ENCODE results near the gene SP100. TPM values are rescaled to one million over a fixed set of nuclear protein-coding genes. Genes with fewer than 3 reads are reported as not detected.

The SP100 gene
- total and polyA plus RNA-seq, 2 of the 8 experiments (the other 6 are each of a cell fraction or from before 2014, with no cell fraction given), result 0.06 to 1.1 TPM

- Histone ChIP-seq H3K27me3 (replicated peaks in 1 of 4; ENCODE audit: control insufficient read depth in 3 of 4, extremely low read depth in 1 of 4, insufficient read depth in 3 of 4, low read length in 3 of 4) (peaks cover 5 to 29% (median 22%) of the 10 kb centered on the region in 4 experiments), H3K4ac (replicated peaks; ENCODE audit: insufficient read length, low read depth, low read length) (no peak overlapping the region), H3K14ac (ENCODE audit: insufficient read length) (no peak overlapping the region), H3K23ac (ENCODE audit: insufficient read length) (no peak overlapping the region), H3K9ac (replicated peaks in 1 of 4; ENCODE audit: extremely low read depth in 1 of 4, low read depth in 3 of 4, low read length in 3 of 4) (no peak overlapping the region), H3K79me1 (ENCODE audit: low read depth, low read length) (no peaks in the 10 kb centered on the region), H4K91ac (replicated peaks; ENCODE audit: insufficient read length, low read length) (no peak overlapping the region), H4K5ac (ENCODE audit: insufficient read length, low read depth, low read length) (no peak overlapping the region), H3K56ac (replicated peaks; ENCODE audit: insufficient read length, low read depth, low read length) (no peak overlapping the region), H3K4me1 (replicated peaks in 1 of 4; ENCODE audit: control insufficient read depth in 3 of 4, insufficient read depth in 4 of 4, low read length in 3 of 4) (peaks cover 0 to 9% (median under 1%) of the 10 kb centered on the region in 4 experiments; a peak in 1 of 7 replicates), H3K27ac (ENCODE audit: low read depth, low read length) (no peak overlapping the region), H2BK12ac (ENCODE audit: low read depth, low read length) (no peak overlapping the region), H2AFZ (ENCODE audit: low read length) (no peak overlapping the region), H3K4me2 (ENCODE audit: insufficient read depth in 1 of 2, low read depth in 2 of 2, low read length in 2 of 2) (no peak overlapping the region), H2BK15ac (ENCODE audit: low read length) (no peak overlapping the region), H2BK20ac (ENCODE audit: low read length) (no peak overlapping the region), H3K18ac (ENCODE audit: extremely low read depth, low read length) (no peak overlapping the region), H2BK120ac (replicated peaks; ENCODE audit: low read depth, low read length) (no peak overlapping the region), H4K20me1 (replicated peaks in 1 of 2; ENCODE audit: control insufficient read depth in 1 of 2, insufficient read depth in 2 of 2, low read length in 2 of 2) (no peaks in the 10 kb centered on the region), H3K79me2 (ENCODE audit: control insufficient read depth in 1 of 2, insufficient read depth in 2 of 2, low read length in 2 of 2) (no peaks in the 10 kb centered on the region), H3K4me3 (ENCODE audit: extremely low read depth in 1 of 4, insufficient read depth in 2 of 4, low read depth in 3 of 4, low read length in 4 of 4) (no peak overlapping the region), H3K9me3 (ENCODE audit: insufficient read depth in 2 of 2, low read depth in 1 of 2, low read length in 1 of 2) (no peaks in the 10 kb centered on the region), H2BK5ac (ENCODE audit: low read depth, low read length) (no peak overlapping the region), H3K23me2 (ENCODE audit: low read depth, low read length) (peaks cover 7% of the 10 kb centered on the region; the same call in 1 of the 2 replicates), H2AK5ac (ENCODE audit: low read depth, low read length) (no peak overlapping the region), H4K8ac (ENCODE audit: extremely low read depth, insufficient read depth, low read length) (no peak overlapping the region), H3K36me3 (ENCODE audit: control insufficient read depth in 2 of 4, insufficient read depth in 4 of 4, low read length in 3 of 4) (no peaks in the 10 kb centered on the region)
- no peak for DNase-seq (ENCODE audit: low read depth in 1 of 2, low spot score in 2 of 2)
- FAIRE-seq, result no peak
- POLR2A ChIA-PET (ENCODE audit: partially characterized antibody), result no interaction called here
- CTCF ChIA-PET (ENCODE audit: partially characterized antibody), result interaction anchor here (0.6 to 1.1 kb wide), 2 partner anchors 70 to 248 kb away, joined by 3 to 5 read pairs; no protein-coding TSS in a partner anchor
- 90% methylated on average over 3 of the region's 3 CpGs; no CpG with 5 or more reads in 1 of the 2 experiments for WGBS, 2 experiments (ENCODE audit: extremely low coverage in 1 of 2, insufficient coverage in 1 of 2, insufficient read length in 1 of 2, insufficient replicate concordance in 2 of 2, low coverage in 1 of 2, low lambda C conversion rate in 2 of 2, missing lambda C conversion rate in 1 of 2)
- TF ChIP-seq SRF (IDR thresholded peaks at IDR 0.05; ENCODE audit: low read depth, low read length) (no peak), ZNF274 (IDR thresholded peaks at IDR 0.05; ENCODE audit: borderline replicate concordance, extremely low read depth, low read length) (no peak), E2F6 (IDR thresholded peaks at IDR 0.05) (no peak), CREB1 (IDR thresholded peaks at IDR 0.05) (no peak), SIX5 (IDR thresholded peaks at IDR 0.05; ENCODE audit: low read depth, low read length) (no peak), EZH2 (IDR thresholded peaks at IDR 0.05; ENCODE audit: low read depth, low read length, severe bottlenecking) (no peak), TEAD4 (IDR thresholded peaks at IDR 0.05; ENCODE audit: low read depth, low read length) (no peak), EGR1 (IDR thresholded peaks at IDR 0.05; ENCODE audit: borderline replicate concordance, low read depth, low read length) (no peak), POLR2AphosphoS5 (IDR thresholded peaks at IDR 0.05; ENCODE audit: low read depth, low read length) (no peak), RAD21 (IDR thresholded peaks at IDR 0.05 in 1 of 2, conservative IDR thresholded peaks at IDR 0.05 in 1 of 2; ENCODE audit: low read depth in 2 of 2, low read length in 2 of 2) (no peak), PHF8 (conservative IDR thresholded peaks at IDR 0.05; ENCODE audit: low read depth, low read length) (no peak), RFX5 (IDR thresholded peaks at IDR 0.05; ENCODE audit: borderline replicate concordance, low read depth, low read length) (no peak), SP1 (IDR thresholded peaks at IDR 0.05; ENCODE audit: low read depth, low read length) (no peak)
These were observed 7.7 kb upstream of the SP100 start for GRCh38 chr2:230408244-230408842.
